ENCODE data around the gene FAM98C.
"Not testable (repeated sequence)": the region's sequence is repeated elsewhere in the genome, so short reads cannot be mapped to it uniquely, and the experiment has no call there.

Gene FAM98C

DNA sequence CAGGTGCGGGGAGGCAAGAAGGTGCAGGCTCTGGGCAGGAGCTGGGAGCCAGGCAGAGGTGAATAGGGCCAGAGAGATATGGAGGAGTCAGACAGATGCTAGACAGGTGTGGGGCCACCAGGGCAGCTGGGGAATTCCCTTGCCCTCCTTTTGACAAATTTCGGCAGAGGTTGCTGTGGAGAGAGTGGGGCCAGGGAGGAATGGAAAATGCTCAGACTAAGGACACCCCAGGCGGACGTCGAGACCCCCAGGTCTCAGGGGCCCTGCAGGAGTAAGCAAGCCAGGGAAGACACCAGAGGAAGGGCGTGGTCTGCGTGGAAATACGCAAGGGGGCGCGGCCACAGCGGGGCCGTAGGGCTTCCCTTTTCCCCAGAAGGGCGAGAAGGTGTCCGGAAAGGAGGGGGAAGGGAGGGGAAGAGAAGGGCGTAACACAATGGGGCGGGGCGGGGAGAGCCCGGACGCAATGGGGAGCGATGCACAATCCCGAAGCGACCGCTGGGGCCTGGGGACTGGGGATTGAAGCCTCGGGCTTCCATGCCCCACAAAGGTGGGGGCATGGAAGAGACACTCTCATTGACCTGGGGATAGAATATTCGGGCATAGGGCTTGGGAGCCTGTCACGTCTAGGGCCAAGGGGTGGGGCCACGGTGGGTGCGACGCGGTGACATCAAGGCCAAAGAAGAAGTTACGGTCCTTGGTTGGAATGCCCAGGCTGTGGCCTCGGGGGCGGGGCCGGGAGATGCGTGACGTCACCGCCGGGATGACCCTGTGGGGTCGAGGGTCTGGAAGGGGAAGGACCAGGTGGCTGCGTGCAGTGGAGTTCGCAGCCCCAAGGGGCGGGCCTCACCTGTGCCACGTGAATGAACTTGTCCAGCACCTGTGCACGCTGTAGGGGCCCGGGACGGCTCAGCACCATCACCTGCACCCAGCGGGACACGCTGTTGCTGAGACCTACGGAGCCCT is 14.9 kb downstream of the FAM98C start:
- Histone ChIP-seq H3K36me3 (peaks cover 0 to 73% (median 0%) of the 10 kb centered on the region in 11 experiments; a peak in 6 of 22 replicates), H3K9me3 (replicated peaks in 1 of 11) (no peaks in the 10 kb centered on the region), H3K27ac (peak overlapping the region in 5 of 11 experiments; percentile 17 to 57 (median 40); a peak in 8 of 22 replicates), H4K20me1 (peaks cover 0 to 7% (median 0%) of the 10 kb centered on the region in 11 experiments; a peak in 4 of 22 replicates), H3K27me3 (no peaks in the 10 kb centered on the region), H3K9ac (peak overlapping the region in 9 of 11 experiments; percentile 27 to 54 (median 42); a peak in 11 of 22 replicates), H3K4me3 (peak overlapping the region; percentile 36 to 65 (median 53); a peak in 18 of 20 replicates), H3K4me2 (peak overlapping the region; percentile 86 to 96 (median 92)), H3K4me1 (peaks cover 21 to 33% (median 26%) of the 10 kb centered on the region in 10 experiments)
- no peak for TF ChIP-seq Cebpa-rat (IDR thresholded peaks at IDR 0.05)

DNA sequence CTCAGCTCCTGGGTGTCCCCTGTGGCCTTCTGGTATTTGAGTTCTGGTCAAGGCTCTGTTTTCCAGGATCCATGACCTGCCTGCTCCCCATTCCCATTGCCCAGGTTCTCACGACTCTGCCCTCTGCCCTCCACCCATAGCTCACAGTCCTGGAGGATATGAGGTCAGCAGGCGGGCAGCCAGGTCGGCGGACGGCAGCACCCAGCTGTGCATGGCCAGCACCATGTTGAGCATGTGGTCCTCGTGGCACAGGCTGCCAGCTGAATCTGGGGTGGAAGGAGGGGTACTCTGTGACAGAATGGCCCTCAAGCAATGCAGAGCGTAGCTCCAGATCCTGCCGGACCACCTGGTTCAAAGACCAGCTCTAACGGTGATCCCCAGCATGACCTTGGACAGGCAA is 18.0 kb downstream of the FAM98C start:
- no peak for TF ChIP-seq Cebpa-rat (IDR thresholded peaks at IDR 0.05)
- H3K36me3 ChIP-seq, result peaks cover 0 to 42% (median 0%) of the 10 kb centered on the region in 11 experiments; a peak in 6 of 22 replicates

DNA sequence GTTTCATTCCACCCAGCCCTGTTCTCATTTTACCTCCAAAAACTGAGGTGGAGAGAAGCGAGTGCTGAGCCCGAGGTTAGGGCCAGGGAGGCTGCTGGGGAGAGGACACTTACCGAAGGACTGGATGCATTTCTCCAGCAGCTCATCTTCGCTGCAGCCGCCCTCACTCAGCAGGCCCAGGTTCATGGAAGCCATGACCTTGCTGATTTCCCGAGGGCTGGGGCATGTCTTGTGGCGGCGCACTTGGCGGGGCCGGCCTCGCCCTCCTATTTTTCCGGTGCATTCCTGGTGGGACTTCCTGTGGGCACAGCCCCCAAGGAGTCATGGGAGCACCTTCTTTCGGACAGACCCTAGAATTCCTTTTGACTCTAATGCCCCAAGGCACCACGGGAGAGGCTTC is 19.0 kb downstream of the FAM98C start:
- no peaks in the 10 kb centered on the region for H3K9me3 ChIP-seq (replicated peaks in 1 of 11)
- no peaks in the 10 kb centered on the region for H3K27me3 ChIP-seq
- peak overlapping the region in 2 of 11 experiments; percentile 99; a peak in 1 of 22 replicates for H3K4me2 ChIP-seq
- H3K4me1 ChIP-seq, result peaks cover 45 to 67% (median 53%) of the 10 kb centered on the region in 10 experiments
- TF ChIP-seq Cebpa-rat (IDR thresholded peaks at IDR 0.05), result no peak
- no peak overlapping the region for H3K4me3 ChIP-seq
- H3K36me3 ChIP-seq, result peaks cover 0 to 33% (median 0%) of the 10 kb centered on the region in 11 experiments; a peak in 6 of 22 replicates
- H3K9ac ChIP-seq, result no peak overlapping the region
- no peak overlapping the region for H3K27ac ChIP-seq
- peaks cover 0 to 7% (median 0%) of the 10 kb centered on the region in 11 experiments; a peak in 5 of 22 replicates for H4K20me1 ChIP-seq

More for the DNA sequence above, 18.0 kb downstream of the FAM98C start:
- H3K4me2 ChIP-seq, result no peak overlapping the region
- no peak overlapping the region for H3K27ac ChIP-seq
- no peaks in the 10 kb centered on the region for H3K9me3 ChIP-seq (replicated peaks in 1 of 11)
- no peaks in the 10 kb centered on the region for H3K27me3 ChIP-seq
- H3K9ac ChIP-seq, result no peak overlapping the region
- H3K4me1 ChIP-seq, result peaks cover 37 to 64% (median 45%) of the 10 kb centered on the region in 10 experiments
- H4K20me1 ChIP-seq, result peaks cover 0 to 7% (median 0%) of the 10 kb centered on the region in 11 experiments; a peak in 5 of 22 replicates
- no peak overlapping the region for H3K4me3 ChIP-seq

DNA sequence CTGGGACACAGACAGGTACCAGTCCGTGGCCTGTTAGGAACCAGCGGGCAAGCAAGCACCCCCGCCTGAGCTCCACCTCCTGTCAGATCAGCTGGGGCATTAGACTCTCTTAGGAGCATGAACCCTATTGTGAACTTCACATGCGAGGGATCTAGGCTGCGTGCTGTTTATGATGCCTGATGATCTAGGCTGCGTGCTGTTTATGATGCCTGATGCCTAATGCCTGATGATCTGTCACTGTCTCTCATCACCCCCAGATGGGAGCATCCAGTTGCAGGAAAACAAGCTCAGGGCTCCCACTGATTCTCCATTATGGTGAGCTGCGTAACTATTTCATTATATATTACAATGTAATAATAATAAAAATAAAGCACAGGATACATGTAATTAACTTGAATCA is 19.5 kb downstream of the FAM98C start:
- H3K9ac ChIP-seq, result peak overlapping the region in 1 of 11 experiments; percentile 56; a peak in 2 of 22 replicates
- H3K4me3 ChIP-seq, result no peak overlapping the region
- H3K27me3 ChIP-seq, result no peaks in the 10 kb centered on the region
- peaks cover 0 to 31% (median 0%) of the 10 kb centered on the region in 11 experiments; a peak in 6 of 22 replicates for H3K36me3 ChIP-seq
- peaks cover 0 to 7% (median 0%) of the 10 kb centered on the region in 11 experiments; a peak in 5 of 22 replicates for H4K20me1 ChIP-seq
- H3K4me2 ChIP-seq, result peak overlapping the region in 6 of 11 experiments; percentile 39 to 99 (median 55); a peak in 9 of 22 replicates
- no peak for TF ChIP-seq Cebpa-rat (IDR thresholded peaks at IDR 0.05)
- peaks cover 46 to 67% (median 53%) of the 10 kb centered on the region in 10 experiments for H3K4me1 ChIP-seq
- no peaks in the 10 kb centered on the region for H3K9me3 ChIP-seq (replicated peaks in 1 of 11)
- H3K27ac ChIP-seq, result no peak overlapping the region

DNA sequence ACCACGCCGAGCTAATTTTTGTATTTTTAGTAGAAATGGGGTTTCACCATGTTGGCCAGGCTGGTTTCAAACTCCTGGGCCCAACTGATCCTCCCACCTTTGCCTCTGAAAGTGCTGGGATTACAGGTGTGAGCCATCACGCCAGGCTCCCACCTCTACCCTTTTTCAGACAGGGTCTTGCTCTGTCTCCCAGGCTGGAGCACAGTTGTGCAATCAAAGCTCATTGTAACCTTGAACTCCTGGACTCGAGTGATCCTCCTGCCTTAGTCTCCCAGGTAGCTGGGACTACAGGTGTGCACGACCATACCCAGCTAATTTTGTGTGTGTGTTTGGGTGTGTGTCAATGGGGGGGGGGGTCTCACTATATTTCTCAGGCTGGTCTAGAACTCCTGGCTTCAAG is 21.4 kb downstream of the FAM98C start:
- no peaks in the 10 kb centered on the region for H3K9me3 ChIP-seq (replicated peaks in 1 of 11)
- TF ChIP-seq Cebpa-rat (IDR thresholded peaks at IDR 0.05), result no peak
- peak overlapping the region in 2 of 10 experiments; percentile 73 to 75; a peak in 3 of 20 replicates for H3K4me3 ChIP-seq
- peaks cover 38 to 65% (median 40%) of the 10 kb centered on the region in 10 experiments for H3K4me1 ChIP-seq
- peak overlapping the region in 5 of 11 experiments; percentile 96 to 99 (median 99); a peak in 8 of 22 replicates for H3K4me2 ChIP-seq
- no peak overlapping the region for H3K27ac ChIP-seq
- H4K20me1 ChIP-seq, result peaks cover 0 to 7% (median 0%) of the 10 kb centered on the region in 11 experiments; a peak in 5 of 22 replicates
- H3K27me3 ChIP-seq, result no peaks in the 10 kb centered on the region
- H3K36me3 ChIP-seq, result peaks cover 0 to 31% (median 0%) of the 10 kb centered on the region in 11 experiments; a peak in 6 of 22 replicates
- no peak overlapping the region; a peak in 1 of 22 replicates for H3K9ac ChIP-seq

DNA sequence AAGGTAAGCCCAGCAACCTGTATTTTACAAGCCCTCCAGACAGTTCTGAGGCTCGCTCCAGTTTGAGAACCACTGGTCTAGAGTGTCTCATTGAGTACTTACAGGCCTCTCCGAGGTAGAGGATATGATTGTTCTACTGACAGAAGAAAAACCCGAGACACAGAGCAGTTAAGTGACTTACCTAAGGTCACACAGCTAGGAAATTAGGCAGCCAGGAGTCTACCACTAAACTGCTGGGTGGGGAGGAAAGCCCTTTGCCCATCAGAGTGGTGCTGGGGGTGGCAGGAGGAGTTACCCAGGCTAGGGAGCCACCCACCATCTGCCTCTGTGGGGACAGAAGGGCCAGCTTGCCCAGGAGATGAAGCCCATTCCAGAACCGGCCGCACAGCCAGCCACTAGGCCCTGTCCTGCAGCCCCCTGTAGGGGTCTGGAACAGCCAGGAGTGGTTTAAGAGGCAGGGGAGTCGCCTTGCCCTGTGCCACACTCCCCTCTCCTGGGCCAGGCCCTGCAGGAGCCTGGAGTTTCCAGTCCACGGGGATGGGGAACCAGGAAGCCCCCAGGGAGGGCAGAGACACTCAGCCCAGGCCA is 22.4 kb downstream of the FAM98C start:
- H3K4me2 ChIP-seq, result peak overlapping the region; percentile 85 to 99 (median 97)
- H4K20me1 ChIP-seq, result peaks cover 0 to 7% (median 0%) of the 10 kb centered on the region in 11 experiments; a peak in 5 of 22 replicates
- peak overlapping the region; percentile 21 to 84 (median 66); a peak in 20 of 22 replicates for H3K9ac ChIP-seq
- TF ChIP-seq Cebpa-rat (IDR thresholded peaks at IDR 0.05), result no peak
- peaks cover 39 to 66% (median 45%) of the 10 kb centered on the region in 10 experiments for H3K4me1 ChIP-seq
- peak overlapping the region; percentile 17 to 75 (median 58); a peak in 18 of 20 replicates for H3K4me3 ChIP-seq
- no peaks in the 10 kb centered on the region for H3K9me3 ChIP-seq (replicated peaks in 1 of 11)
- no peaks in the 10 kb centered on the region for H3K27me3 ChIP-seq
- H3K27ac ChIP-seq, result peak overlapping the region in 10 of 11 experiments; percentile 40 to 80 (median 70); a peak in 20 of 22 replicates
- H3K36me3 ChIP-seq, result peaks cover 0 to 21% (median 0%) of the 10 kb centered on the region in 11 experiments; a peak in 6 of 22 replicates

DNA sequence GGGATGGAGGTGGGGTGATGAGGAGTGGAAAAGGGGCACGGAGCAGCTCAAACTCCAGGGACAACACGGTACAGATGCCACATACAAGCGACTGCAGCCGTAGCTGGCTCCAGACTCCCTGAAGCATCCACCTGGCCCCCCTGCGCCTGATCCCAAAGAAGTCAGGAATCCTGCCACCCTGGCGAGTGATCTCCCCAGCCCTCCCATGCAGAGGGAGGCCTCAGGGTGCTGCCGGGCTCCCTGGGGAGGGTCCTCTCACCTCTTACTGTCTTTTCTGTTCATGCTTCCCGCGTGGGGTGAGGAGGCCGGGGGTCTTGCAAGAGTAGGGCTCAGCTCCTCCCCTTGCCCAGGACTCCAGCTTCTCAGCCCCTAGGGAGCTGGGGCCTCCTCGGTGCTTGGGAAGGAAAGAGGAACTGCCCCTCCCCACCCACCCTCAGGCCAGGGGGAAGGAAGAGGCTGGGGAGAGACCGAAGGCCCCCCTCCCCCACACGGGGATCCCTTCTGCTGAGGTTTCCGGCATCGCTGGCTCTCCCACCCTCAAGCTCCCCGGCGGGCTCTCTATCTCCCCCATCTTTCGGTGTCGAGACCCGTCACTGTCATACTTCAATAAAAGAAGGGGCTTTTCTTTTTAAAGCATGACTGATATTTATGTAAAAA is 23.0 kb downstream of the FAM98C start, which contains the start of gene RASGRP4:
TSS of gene RASGRP4 (minus strand) at position 410 of the 657 bp plus-strand sequence. CDS start at position 282, 128 bp downstream.
- H3K9me3 ChIP-seq (replicated peaks in 1 of 11), result no peaks in the 10 kb centered on the region
- H3K27ac ChIP-seq, result peak within 1 kb of the TSS in 10 of 11 experiments; percentile 40 to 80 (median 70); a peak in 20 of 22 replicates
- peaks cover 0 to 7% (median 0%) of the 10 kb centered on the region in 11 experiments; a peak in 5 of 22 replicates for H4K20me1 ChIP-seq
- TF ChIP-seq Cebpa-rat (IDR thresholded peaks at IDR 0.05), result no peak
- H3K27me3 ChIP-seq, result no peaks in the 10 kb centered on the region
- H3K36me3 ChIP-seq, result peaks cover 0 to 15% (median 0%) of the 10 kb centered on the region in 11 experiments; a peak in 5 of 22 replicates
- peak within 1 kb of the TSS; percentile 17 to 75 (median 58); a peak in 18 of 20 replicates for H3K4me3 ChIP-seq
- H3K4me1 ChIP-seq, result peaks cover 40 to 72% (median 45%) of the 10 kb centered on the region in 10 experiments
- peak within 1 kb of the TSS; percentile 85 to 99 (median 97) for H3K4me2 ChIP-seq
- peak within 1 kb of the TSS; percentile 21 to 84 (median 66); a peak in 20 of 22 replicates for H3K9ac ChIP-seq

DNA sequence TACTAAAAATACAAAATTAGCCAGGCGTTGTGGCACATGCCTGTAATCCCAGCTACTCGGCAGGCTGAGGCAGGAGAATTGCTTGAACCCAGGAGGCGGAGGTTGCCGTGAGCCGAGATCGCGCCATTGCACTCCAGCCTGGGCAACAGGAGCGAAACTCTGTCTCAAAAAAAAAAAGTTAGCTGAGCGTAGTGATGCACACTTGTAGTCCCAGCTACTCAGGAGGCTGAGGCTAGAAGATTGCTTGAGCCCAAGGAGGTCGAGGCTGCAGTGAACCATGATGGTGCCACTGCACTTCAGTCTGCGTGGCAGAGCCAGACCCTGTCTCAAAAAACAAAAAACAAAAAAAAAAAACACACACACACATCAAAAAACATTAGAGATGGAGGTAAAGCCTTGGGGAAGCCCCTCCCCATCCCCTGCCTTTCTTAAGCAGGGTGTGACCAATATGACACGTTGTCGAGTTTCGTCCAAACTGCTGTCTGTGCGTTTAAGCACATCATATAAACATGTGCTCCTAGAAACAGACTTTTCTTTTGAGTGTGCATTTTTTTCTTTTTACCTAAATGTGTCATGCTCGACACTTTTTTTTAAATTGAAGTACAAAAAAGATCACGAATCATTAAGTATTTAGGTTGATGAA is 24.3 kb downstream of the FAM98C start:
- not testable (repeated sequence) for H4K20me1 ChIP-seq; H3K4me3 ChIP-seq; H3K27me3 ChIP-seq; H3K36me3 ChIP-seq; H3K9me3 ChIP-seq (replicated peaks in 1 of 11); H3K9ac ChIP-seq; H3K27ac ChIP-seq
- Histone ChIP-seq H3K4me2 (peak overlapping the region; percentile 85 to 99 (median 97); a peak in 20 of 22 replicates), H3K4me1 (peaks cover 40 to 75% (median 49%) of the 10 kb centered on the region in 10 experiments)

Data from BLaER1 treated with 17β-estradiol and CSF1 and Interleukin-3, amounts not matched to agents 10 nM and 100 nM (cell line).